SK-N-MC (cell line): ENCODE results near the gene SAPCD2.

Experiments
- EZH2 ChIP-seq: fragments of 200-600 bp; sonication (generic); IDR thresholded peaks from one replicate; pipeline ENCODE4 v1.6.1; 2017; ENCODE audit warnings: antibody characterized with exemption
- POLR2AphosphoS5 ChIP-seq: IDR thresholded peaks from 2 replicates; pipeline ENCODE4 v1.6.1; 2012; ENCODE audit warnings: mild to moderate bottlenecking, low read depth, low read length, borderline replicate concordance

GRCh38 chr9:137019891-137020683 is 50.3 kb downstream of the SAPCD2 start:
- TF ChIP-seq EZH2 (no peak), POLR2AphosphoS5 (no peak)
